GM19467 (cell line): ENCODE measurements around the gene CACNA2D1.
"Not testable (repeated sequence)": the region's sequence is repeated elsewhere in the genome, so short reads cannot be mapped to it uniquely, and the experiment has no call there.

Experiments
- ATAC-seq: cut with Tn5 transposase; IDR thresholded peaks from one replicate; pipeline ENCODE4 v1.9.1; 2021; ENCODE audit warnings: mild to moderate bottlenecking, moderate library complexity; ENCODE audit not compliant: unreplicated experiment

Gene CACNA2D1

DNA sequence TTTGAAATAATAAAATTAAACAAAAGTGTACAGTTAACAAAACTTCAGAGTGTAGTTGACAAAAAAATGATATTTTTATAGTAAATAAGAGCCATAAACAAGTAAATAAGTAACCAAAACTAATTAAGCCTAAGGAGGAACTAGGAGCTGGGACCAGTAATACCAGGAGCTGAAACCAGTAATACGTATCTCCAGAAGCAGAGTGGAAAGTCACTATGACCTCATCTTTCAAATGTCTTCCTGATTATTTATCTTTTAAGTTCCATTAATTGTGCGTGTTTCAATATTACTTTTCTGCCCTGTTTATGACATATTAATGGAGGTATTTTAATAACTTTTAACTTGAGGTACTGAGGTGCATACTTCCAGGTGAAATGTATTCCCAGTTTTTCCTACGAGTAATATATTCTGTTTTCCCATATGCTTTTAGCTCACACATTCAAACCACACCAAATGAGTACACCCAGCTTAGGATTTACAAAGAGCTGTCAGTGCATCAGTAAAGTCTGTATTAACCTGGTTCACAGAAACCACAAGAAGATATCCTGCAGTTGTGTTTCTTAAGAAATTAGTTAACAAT, 390.0 kb downstream of the CACNA2D1 start:
- no peak for ATAC-seq

- ATAC-seq = no peak
Observed at GRCh38 chr7:82051601-82052000, 392.0 kb downstream of the CACNA2D1 start.

DNA sequence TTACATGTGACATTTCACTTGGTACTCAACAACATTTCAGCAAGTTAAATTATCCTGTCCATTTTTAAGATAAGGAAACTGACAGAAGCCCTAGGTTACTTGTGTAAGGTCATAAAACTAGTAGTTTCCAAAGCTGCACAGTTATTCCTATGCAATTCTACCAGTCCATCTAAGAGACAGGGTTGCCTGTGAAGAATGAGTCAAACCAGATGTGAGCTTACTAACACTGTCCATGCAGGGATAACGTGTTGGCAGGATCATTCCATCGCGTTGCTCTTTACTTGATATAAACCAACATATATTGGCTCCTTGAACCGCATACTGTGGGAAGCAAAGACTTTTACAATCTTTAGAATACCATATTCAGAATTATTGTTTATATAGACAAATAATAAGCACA, 392.8 kb downstream of the CACNA2D1 start:
- ATAC-seq = no peak

- no peak for ATAC-seq
Observed at GRCh38 chr7:82049891-82050533, 393.6 kb downstream of the CACNA2D1 start.

GRCh38 chr7:82049442-82049841, 394.1 kb downstream of the CACNA2D1 start:
- ATAC-seq = no peak

- peak; percentile 76 for ATAC-seq
Observed at GRCh38 chr7:82044497-82045080, 399.0 kb downstream of the CACNA2D1 start.

- ATAC-seq = no peak
Observed at GRCh38 chr7:82039621-82040020, 404.0 kb downstream of the CACNA2D1 start.

DNA sequence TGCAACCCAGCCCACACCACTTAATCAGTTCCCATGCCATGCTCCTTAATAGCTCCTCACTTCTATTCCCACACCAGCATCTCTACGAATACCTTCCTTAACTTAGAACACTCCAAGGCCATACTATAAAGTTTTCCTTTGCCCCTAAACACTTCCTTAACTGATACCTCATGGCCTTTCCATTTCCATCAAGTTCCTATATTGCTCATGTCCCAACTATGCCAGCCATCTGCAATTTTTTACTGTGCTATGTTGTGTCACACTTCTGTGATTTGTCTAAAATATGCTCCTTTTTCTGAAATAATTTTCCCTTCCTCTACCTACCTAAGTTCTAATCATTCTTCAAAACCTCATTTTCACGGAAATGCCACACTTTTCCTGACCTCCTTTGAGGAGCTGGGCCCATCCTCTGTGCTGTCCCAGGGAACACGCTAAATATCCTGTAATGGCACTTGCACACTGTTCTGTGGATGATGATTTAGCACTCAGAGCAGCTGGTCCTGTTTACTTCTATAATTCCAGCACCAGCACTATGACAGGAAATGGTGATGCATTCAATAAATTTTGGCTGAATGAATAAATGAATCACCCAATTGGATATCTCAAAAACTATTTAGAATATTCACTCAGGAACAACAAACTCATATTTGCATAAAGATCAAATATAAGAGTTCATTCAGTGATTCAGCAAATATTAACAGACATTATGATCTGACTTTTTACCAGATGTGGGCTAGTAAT, 407.3 kb downstream of the CACNA2D1 start:
- ATAC-seq = no peak

DNA sequence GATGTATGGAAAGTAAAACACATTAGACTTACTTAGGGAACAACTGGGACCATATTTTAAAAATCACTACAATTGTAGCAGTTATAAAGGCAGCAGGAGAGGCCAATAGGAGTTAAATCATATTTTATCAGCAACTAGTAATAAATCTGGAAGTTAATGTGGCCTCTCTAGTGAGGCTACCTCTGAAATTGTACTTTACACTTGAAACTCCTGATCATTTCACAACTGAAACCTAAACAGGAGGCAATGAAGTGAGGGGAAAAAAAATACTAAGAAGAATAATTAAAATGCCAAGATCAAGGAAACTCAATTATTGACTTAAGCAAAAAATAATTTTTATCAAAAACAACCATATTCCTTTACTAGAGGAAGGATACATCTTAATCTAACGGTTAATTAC, 408.1 kb downstream of the CACNA2D1 start:
- no peak for ATAC-seq

DNA sequence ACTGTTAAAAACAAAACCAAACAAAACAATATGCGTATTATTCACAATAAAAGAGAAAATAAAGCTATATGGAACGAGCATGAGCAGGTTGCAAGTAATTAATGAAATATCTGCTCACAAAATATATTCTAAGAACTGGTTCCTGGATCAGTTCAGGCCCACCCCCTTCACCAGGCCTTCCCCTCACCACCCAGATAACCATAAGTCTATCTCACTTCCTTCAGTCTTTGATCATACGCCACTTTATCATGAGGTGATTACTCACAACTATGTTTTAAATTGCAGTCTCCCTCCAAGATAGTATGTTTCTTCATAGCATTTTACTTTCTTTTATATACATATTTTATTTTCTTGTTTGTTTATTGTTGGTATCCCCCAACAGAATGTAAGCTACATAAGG, 410.7 kb downstream of the CACNA2D1 start:
- no peak for ATAC-seq

DNA sequence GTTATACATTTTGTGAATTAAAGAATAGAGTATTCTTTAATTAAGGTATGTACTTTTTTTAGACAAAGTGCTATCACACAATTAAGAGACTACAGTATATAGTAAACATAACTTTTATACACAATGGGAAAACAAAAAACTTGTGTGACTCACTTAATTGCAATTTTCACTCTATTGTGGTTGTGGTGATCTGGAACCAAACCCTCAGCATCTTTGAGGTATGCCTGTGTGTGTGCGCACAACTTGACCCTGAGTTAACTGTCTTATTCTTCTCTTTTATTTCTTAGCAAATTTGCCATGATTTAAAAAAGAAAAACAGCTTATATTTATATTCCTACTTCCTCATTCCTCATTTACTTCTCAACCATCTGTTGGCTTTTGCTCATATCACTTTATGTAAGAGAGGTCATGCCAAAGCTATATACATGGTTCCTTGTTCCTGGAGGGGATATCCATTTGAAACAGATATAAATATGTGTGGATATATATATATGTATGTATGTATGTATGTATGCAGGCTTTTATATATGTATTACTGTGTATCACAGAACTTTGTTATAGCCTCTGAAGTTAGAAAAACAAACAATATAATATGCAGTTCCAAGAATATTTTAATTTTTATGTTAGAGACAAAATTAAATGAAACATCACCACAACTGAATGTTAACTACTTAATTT, 414.2 kb downstream of the CACNA2D1 start:
- no peak for ATAC-seq

DNA sequence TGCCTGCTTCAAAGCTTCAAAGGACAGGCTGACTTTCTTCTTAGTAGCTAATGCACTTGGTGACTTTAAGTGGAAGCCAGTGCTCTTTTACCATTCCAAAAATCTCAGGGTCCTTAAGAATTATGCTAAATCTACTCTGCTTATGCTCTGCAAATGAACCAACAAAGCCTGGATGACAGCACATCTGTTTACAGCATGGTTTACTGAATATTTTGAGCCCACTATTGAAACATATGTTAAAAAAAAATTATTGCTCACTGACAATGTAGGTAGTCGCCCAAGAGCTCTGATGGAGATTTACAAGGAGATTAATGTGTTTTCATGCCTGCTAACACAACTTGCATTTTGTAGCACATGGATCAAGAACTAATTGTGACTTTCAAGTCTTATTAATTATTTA, 415.5 kb downstream of the CACNA2D1 start:
- no peak for ATAC-seq

DNA sequence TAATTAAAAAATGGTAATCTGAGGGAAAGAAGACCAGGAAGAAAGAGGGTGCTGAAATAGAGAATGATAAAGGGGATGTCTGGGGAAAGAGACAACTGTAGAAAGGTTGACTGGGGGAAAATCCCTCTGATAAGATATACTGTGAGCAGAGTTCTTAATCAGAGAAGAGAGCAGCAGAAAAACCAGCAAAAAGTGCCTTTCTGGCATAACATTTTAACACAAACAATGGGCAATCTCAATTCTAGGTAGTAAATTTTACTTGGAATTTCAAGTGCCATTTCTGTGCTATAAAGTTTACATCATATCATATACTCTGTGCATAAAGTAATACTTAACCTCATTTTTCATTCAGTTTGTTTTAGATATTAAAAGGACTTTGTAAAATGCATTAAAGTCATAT, 421.9 kb downstream of the CACNA2D1 start:
- no peak for ATAC-seq

- ATAC-seq = no peak
Observed at GRCh38 chr7:82021036-82021435, 422.5 kb downstream of the CACNA2D1 start.

GRCh38 chr7:82019551-82020475, 423.8 kb downstream of the CACNA2D1 start:
- no peak for ATAC-seq

GRCh38 chr7:82018226-82018625, 425.4 kb downstream of the CACNA2D1 start:
- no peak for ATAC-seq

DNA sequence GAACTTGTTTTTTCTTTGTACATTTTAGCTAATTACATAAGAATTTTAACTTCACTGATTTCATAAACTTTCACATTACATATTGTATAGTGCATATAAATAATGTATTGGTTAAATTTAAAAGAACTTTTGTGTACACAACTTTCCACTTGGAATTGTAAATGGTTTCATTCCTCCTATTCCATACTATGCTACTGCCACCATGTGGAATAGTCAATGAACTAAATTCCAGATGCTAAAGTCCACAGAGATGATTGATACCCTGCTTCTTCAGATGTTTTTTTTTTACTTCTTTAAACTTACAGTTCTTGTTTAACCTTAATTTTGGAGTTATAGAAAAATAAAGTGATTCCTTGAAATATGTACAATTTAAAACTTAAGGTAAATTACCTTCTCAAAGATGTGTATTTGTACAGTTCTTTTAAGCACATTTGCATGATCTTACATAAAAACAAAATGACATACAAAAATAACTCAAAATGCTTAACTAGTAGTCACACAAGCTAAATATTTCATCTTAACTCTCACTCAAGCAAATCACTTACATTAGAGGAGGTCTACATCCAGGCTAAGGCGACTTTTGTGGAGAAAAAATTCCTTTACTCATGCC, 426.1 kb downstream of the CACNA2D1 start:
- ATAC-seq = no peak

DNA sequence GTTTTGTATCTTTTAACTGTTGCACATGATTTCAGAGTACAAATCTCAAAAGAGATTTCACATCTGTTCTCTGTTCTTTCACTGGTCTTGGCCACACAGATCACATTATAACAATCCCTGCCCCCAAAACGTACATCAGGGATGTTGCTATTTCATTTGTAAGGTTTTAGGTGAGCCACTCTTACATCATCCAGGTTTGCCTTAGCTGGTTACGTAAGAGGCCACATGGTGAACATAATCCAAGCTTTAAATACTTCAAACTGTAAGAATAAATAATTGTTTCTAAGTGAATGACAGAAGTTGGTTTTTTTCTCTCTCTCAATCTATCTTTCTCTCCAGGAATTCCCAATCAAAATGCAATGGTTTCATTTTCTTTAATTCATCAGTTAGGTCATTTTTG, 427.8 kb downstream of the CACNA2D1 start:
- ATAC-seq = no peak

- not testable (repeated sequence) for ATAC-seq
Observed at GRCh38 chr7:82014574-82014973, 429.0 kb downstream of the CACNA2D1 start.

- no peak for ATAC-seq
Observed at GRCh38 chr7:82012453-82012852, 431.1 kb downstream of the CACNA2D1 start.
